Activated naive CD4-positive, alpha-beta T cell treated with anti-CD3 and anti-CD28 coated beads, Interleukin-2, amount 50 U/mL, for 24 hours (primary cell): ENCODE results near the gene RSAD2.

Experiments
- H3K27ac Mint-ChIP-seq: one replicate; pipeline ENCODE4 v1.8.0; 2021; ENCODE audit warnings: mild to moderate bottlenecking, mixed read lengths
- H3K27me3 Mint-ChIP-seq: one replicate; pipeline ENCODE4 v1.8.0; 2021; ENCODE audit warnings: mixed read lengths
- H3K36me3 Mint-ChIP-seq: one replicate; pipeline ENCODE4 v1.8.0; 2021; ENCODE audit warnings: mixed read lengths
- H3K4me1 Mint-ChIP-seq: one replicate; pipeline ENCODE4 v1.8.0; 2021; ENCODE audit warnings: mixed read lengths
- H3K4me3 Mint-ChIP-seq: one replicate; pipeline ENCODE4 v1.8.0; 2021; ENCODE audit warnings: mild to moderate bottlenecking, mixed read lengths
- H3K9me3 Mint-ChIP-seq: one replicate; pipeline ENCODE4 v1.8.0; 2021; ENCODE audit warnings: mixed read lengths

RSAD2 gene

GRCh38 chr2:6909431-6910385 lies 32.1 kb downstream of the RSAD2 start:
- peaks cover 16% of the 10 kb centered on the region for H3K36me3 Mint-ChIP-seq
- peak overlapping the region; percentile 85 for H3K4me3 Mint-ChIP-seq
- peak overlapping the region; percentile 97 for H3K27ac Mint-ChIP-seq
- peaks cover 6% of the 10 kb centered on the region for H3K9me3 Mint-ChIP-seq
- no peaks in the 10 kb centered on the region for H3K27me3 Mint-ChIP-seq
- peaks cover 93% of the 10 kb centered on the region for H3K4me1 Mint-ChIP-seq

- Mint-ChIP-seq H3K27ac (peak overlapping the region; percentile 97), H3K4me3 (peak overlapping the region; percentile 78), H3K36me3 (peaks cover 14% of the 10 kb centered on the region), H3K27me3 (no peaks in the 10 kb centered on the region), H3K4me1 (peaks cover 98% of the 10 kb centered on the region), H3K9me3 (peaks cover 6% of the 10 kb centered on the region)
These were observed 34.1 kb downstream of the RSAD2 start for GRCh38 chr2:6911721-6912120.

- Mint-ChIP-seq H3K27ac (peak overlapping the region; percentile 98), H3K36me3 (peaks cover 9% of the 10 kb centered on the region), H3K4me3 (peak overlapping the region; percentile 89), H3K9me3 (no peaks in the 10 kb centered on the region), H3K4me1 (peaks cover 81% of the 10 kb centered on the region), H3K27me3 (no peaks in the 10 kb centered on the region)
These were observed 36.0 kb downstream of the RSAD2 start for GRCh38 chr2:6913415-6914157.

GRCh38 chr2:6914828-6915227 lies 37.3 kb downstream of the RSAD2 start:
- Mint-ChIP-seq H3K4me3 (peak overlapping the region; percentile 61), H3K27ac (peak overlapping the region; percentile 98), H3K4me1 (peaks cover 81% of the 10 kb centered on the region), H3K27me3 (no peaks in the 10 kb centered on the region), H3K9me3 (no peaks in the 10 kb centered on the region), H3K36me3 (peaks cover 13% of the 10 kb centered on the region)

- peak overlapping the region; percentile 61 for H3K4me3 Mint-ChIP-seq
These were observed 37.8 kb downstream of the RSAD2 start for GRCh38 chr2:6915399-6915798.

GRCh38 chr2:6916224-6916623 lies 38.6 kb downstream of the RSAD2 start:
- peak overlapping the region; percentile 59 for H3K27ac Mint-ChIP-seq
- no peaks in the 10 kb centered on the region for H3K27me3 Mint-ChIP-seq
- peak overlapping the region; percentile 74 for H3K4me3 Mint-ChIP-seq
- peaks cover 81% of the 10 kb centered on the region for H3K4me1 Mint-ChIP-seq
- H3K9me3 Mint-ChIP-seq: no peaks in the 10 kb centered on the region
- H3K36me3 Mint-ChIP-seq: peaks cover 10% of the 10 kb centered on the region

More at GRCh38 chr2:6915399-6915798, 37.8 kb downstream of the RSAD2 start:
- H3K9me3 Mint-ChIP-seq: no peaks in the 10 kb centered on the region
- H3K27ac Mint-ChIP-seq: peak overlapping the region; percentile 98
- H3K27me3 Mint-ChIP-seq: no peaks in the 10 kb centered on the region
- peaks cover 10% of the 10 kb centered on the region for H3K36me3 Mint-ChIP-seq
- H3K4me1 Mint-ChIP-seq: peaks cover 81% of the 10 kb centered on the region

GRCh38 chr2:6916736-6917070 lies 39.1 kb downstream of the RSAD2 start:
- peak overlapping the region; percentile 72 for H3K27ac Mint-ChIP-seq
- H3K9me3 Mint-ChIP-seq: no peaks in the 10 kb centered on the region
- H3K36me3 Mint-ChIP-seq: peaks cover 10% of the 10 kb centered on the region
- H3K27me3 Mint-ChIP-seq: no peaks in the 10 kb centered on the region
- peaks cover 81% of the 10 kb centered on the region for H3K4me1 Mint-ChIP-seq
- H3K4me3 Mint-ChIP-seq: peak overlapping the region; percentile 74

- H3K27ac Mint-ChIP-seq: peak within 1 kb of the TSS; percentile 72
These were observed 39.6 kb downstream of the RSAD2 start, which contains the start of gene RNF144A for GRCh38 chr2:6917071-6917760. Gene RNF144A, plus strand, starts transcription at chr2:6917412. Its CDS starts 79,515 bp downstream, at chr2:6996927.

GRCh38 chr2:6917761-6918421 lies 40.3 kb downstream of the RSAD2 start:
- Mint-ChIP-seq H3K27ac (no peak overlapping the region), H3K9me3 (no peaks in the 10 kb centered on the region), H3K4me3 (peak overlapping the region; percentile 75), H3K4me1 (peaks cover 79% of the 10 kb centered on the region), H3K36me3 (peaks cover 7% of the 10 kb centered on the region), H3K27me3 (no peaks in the 10 kb centered on the region)

More at GRCh38 chr2:6917071-6917760, 39.6 kb downstream of the RSAD2 start, which contains the start of gene RNF144A:
- H3K4me1 Mint-ChIP-seq: peaks cover 81% of the 10 kb centered on the region
- peaks cover 10% of the 10 kb centered on the region for H3K36me3 Mint-ChIP-seq
- peak within 1 kb of the TSS; percentile 75 for H3K4me3 Mint-ChIP-seq
- H3K27me3 Mint-ChIP-seq: no peaks in the 10 kb centered on the region
- no peaks in the 10 kb centered on the region for H3K9me3 Mint-ChIP-seq

- Mint-ChIP-seq H3K4me1 (peaks cover 82% of the 10 kb centered on the region), H3K27me3 (no peaks in the 10 kb centered on the region), H3K36me3 (peaks cover 5% of the 10 kb centered on the region), H3K9me3 (no peaks in the 10 kb centered on the region), H3K4me3 (peak overlapping the region; percentile 47), H3K27ac (peak overlapping the region; percentile 38)
These were observed 42.5 kb downstream of the RSAD2 start for GRCh38 chr2:6919901-6920742.

- Mint-ChIP-seq H3K27me3 (no peaks in the 10 kb centered on the region), H3K4me3 (peak overlapping the region; percentile 47), H3K4me1 (peaks cover 82% of the 10 kb centered on the region), H3K36me3 (peaks cover 7% of the 10 kb centered on the region), H3K27ac (peak overlapping the region; percentile 38), H3K9me3 (no peaks in the 10 kb centered on the region)
These were observed 43.1 kb downstream of the RSAD2 start for GRCh38 chr2:6920743-6921064.

- Mint-ChIP-seq H3K9me3 (no peaks in the 10 kb centered on the region), H3K4me3 (no peak overlapping the region), H3K4me1 (peaks cover 82% of the 10 kb centered on the region), H3K27me3 (no peaks in the 10 kb centered on the region), H3K27ac (peak overlapping the region; percentile 42), H3K36me3 (peaks cover 7% of the 10 kb centered on the region)
These were observed 43.8 kb downstream of the RSAD2 start for GRCh38 chr2:6921321-6921922.

- Mint-ChIP-seq H3K36me3 (peaks cover 10% of the 10 kb centered on the region), H3K4me3 (no peak overlapping the region), H3K27ac (no peak overlapping the region), H3K27me3 (no peaks in the 10 kb centered on the region), H3K9me3 (no peaks in the 10 kb centered on the region), H3K4me1 (peaks cover 85% of the 10 kb centered on the region)
These were observed 44.7 kb downstream of the RSAD2 start for GRCh38 chr2:6922201-6922656.

GRCh38 chr2:6923319-6923718 lies 45.7 kb downstream of the RSAD2 start:
- peaks cover 91% of the 10 kb centered on the region for H3K4me1 Mint-ChIP-seq
- peak overlapping the region; percentile 10 for H3K27ac Mint-ChIP-seq
- H3K27me3 Mint-ChIP-seq: no peaks in the 10 kb centered on the region
- H3K4me3 Mint-ChIP-seq: no peak overlapping the region
- H3K36me3 Mint-ChIP-seq: peaks cover 14% of the 10 kb centered on the region
- H3K9me3 Mint-ChIP-seq: no peaks in the 10 kb centered on the region
